HG03159 (cell line): ENCODE data around the gene NPM1.

Experiments used
- ATAC-seq: cut with Tn5 transposase; IDR thresholded peaks from one replicate; pipeline ENCODE4 v1.9.1; 2021; ENCODE audit warnings: mild to moderate bottlenecking, moderate library complexity; ENCODE audit not compliant: unreplicated experiment

NPM1 gene

GRCh38 chr5:171426680-171427079 is 39.0 kb downstream of the NPM1 start:
- no peak for ATAC-seq

- no peak for ATAC-seq
Observed at GRCh38 chr5:171427318-171428167, 39.9 kb downstream of the NPM1 start.

- ATAC-seq, result no peak
Observed at GRCh38 chr5:171428168-171428696, 40.6 kb downstream of the NPM1 start.

- no peak for ATAC-seq
Observed at GRCh38 chr5:171428809-171429542, 41.3 kb downstream of the NPM1 start.

GRCh38 chr5:171429543-171429910 is 41.9 kb downstream of the NPM1 start:
- ATAC-seq, result no peak

- no peak for ATAC-seq
Observed at GRCh38 chr5:171431251-171431777, 43.7 kb downstream of the NPM1 start.

GRCh38 chr5:171432076-171432475 is 44.4 kb downstream of the NPM1 start:
- no peak for ATAC-seq

- ATAC-seq, result no peak
Observed at GRCh38 chr5:171432583-171433351, 45.1 kb downstream of the NPM1 start.

- ATAC-seq, result no peak
Observed at GRCh38 chr5:171433352-171433698, 45.7 kb downstream of the NPM1 start.

- ATAC-seq, result no peak
Observed at GRCh38 chr5:171433982-171434676, 46.5 kb downstream of the NPM1 start.

- no peak for ATAC-seq
Observed at GRCh38 chr5:171434874-171435273, 47.2 kb downstream of the NPM1 start.

GRCh38 chr5:171435908-171436307 is 48.3 kb downstream of the NPM1 start:
- no peak for ATAC-seq

GRCh38 chr5:171436804-171437285 is 49.2 kb downstream of the NPM1 start:
- no peak for ATAC-seq

GRCh38 chr5:171437286-171437821 is 49.7 kb downstream of the NPM1 start:
- no peak for ATAC-seq

- no peak for ATAC-seq
Observed at GRCh38 chr5:171438738-171439137, 51.1 kb downstream of the NPM1 start.

- no peak for ATAC-seq
Observed at GRCh38 chr5:171441246-171441791, 53.7 kb downstream of the NPM1 start.

GRCh38 chr5:171442287-171443042 is 54.8 kb downstream of the NPM1 start:
- no peak for ATAC-seq

- ATAC-seq, result no peak
Observed at GRCh38 chr5:171444582-171444981, 56.9 kb downstream of the NPM1 start.
